Measurements from ENCODE around the gene RBPJ.
A peak's percentile ranks its signal among the peaks of the same experiment; 100 is the strongest.

The RBPJ gene

GRCh38 chr4:26402458-26402857, 81.6 kb downstream of the RBPJ start:
- TF ChIP-seq CTCF (conservative IDR thresholded peaks at IDR 0.05; ENCODE audit: low read depth, low read length), result no peak
- H3K4me3 ChIP-seq (ENCODE audit: low read depth, low read length), result no peak overlapping the region
- DNase-seq (ENCODE audit: low read depth), result no peak

DNA sequence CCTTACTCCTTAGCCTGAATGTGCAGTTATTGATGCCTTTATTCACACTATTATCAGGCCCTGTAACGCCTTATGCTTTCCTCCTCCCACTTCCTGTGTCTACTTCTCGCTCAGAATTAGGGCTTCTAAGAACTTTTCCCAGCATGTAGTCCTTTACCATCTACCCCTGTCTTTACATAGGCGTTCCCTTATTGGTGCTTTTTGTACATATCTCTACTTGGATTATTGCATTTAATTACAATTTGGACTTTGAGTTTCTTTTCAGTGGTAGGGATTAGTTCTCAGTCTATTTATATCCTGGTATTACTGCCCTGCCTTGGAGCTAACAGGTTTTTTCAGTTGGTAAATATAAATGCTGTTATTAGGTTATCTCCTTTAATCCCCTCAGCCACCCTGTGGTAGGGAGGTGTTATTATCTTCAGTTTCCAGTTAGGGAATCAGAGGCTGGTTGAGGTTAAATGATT, 84.0 kb downstream of the RBPJ start:
- H3K4me3 ChIP-seq (ENCODE audit: low read depth, low read length), result no peak overlapping the region
- no peak for DNase-seq (ENCODE audit: low read depth)
- no peak for TF ChIP-seq CTCF (conservative IDR thresholded peaks at IDR 0.05; ENCODE audit: low read depth, low read length)

DNA sequence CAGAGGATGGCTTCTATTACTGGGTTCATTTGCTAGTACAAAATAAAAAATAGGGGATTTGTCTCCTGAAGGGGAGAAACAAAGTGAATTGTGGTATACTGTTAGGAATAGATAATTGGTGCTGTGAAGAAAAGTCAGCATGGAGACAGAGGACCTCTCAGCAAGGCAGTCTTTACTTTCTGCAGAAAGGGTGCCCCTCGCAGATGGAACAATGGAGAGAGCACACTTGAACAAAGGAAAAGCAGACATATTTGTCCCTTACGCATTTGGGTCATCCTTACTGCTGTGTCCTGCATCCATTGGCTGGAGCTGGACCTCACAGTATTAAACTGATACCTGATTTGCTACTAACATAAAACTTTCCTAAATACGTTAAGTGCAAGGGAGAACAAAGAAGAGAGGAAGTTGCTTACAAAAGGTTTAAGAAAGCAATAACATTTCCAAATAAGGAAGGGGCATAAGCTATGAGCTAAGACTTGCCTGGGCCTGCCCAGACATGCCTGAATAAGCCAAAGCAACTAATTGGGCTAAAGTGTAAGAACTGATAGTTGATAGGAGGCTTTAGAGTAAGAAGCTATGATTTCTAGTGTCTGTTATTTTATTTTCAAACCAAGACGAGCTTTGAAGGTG, 85.6 kb downstream of the RBPJ start:
- no peak for DNase-seq (ENCODE audit: low read depth)
- no peak for TF ChIP-seq CTCF (conservative IDR thresholded peaks at IDR 0.05; ENCODE audit: low read depth, low read length)
- no peak overlapping the region for H3K4me3 ChIP-seq (ENCODE audit: low read depth, low read length)

DNA sequence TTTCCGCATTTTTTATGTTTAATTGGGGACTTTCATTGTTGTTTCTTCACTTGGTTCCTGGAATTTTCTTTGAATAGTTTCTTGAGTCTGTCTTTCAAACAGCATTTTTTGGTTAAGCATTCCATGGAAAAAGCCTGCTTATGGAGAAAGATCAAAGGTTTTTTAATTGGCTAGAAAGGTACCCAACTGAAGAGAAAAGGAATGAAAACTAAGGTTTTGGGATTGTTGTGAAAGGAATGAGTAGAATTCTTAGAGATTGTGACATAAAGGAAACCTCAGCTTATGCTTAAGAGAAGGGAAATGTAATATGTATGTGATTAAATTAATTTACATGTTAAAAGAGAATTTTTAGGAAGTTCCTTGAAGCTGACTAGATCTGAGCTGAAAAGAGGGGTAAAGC, 86.7 kb downstream of the RBPJ start:
- H3K4me3 ChIP-seq (ENCODE audit: low read depth, low read length), result no peak overlapping the region
- no peak for DNase-seq (ENCODE audit: low read depth)
- TF ChIP-seq CTCF (conservative IDR thresholded peaks at IDR 0.05; ENCODE audit: low read depth, low read length), result no peak

- no peak overlapping the region for H3K4me3 ChIP-seq (ENCODE audit: low read depth, low read length)
- peak; percentile 52 for TF ChIP-seq CTCF (conservative IDR thresholded peaks at IDR 0.05; ENCODE audit: low read depth, low read length)
- peak; percentile 80 for DNase-seq (ENCODE audit: low read depth)
These were observed 89.8 kb downstream of the RBPJ start for GRCh38 chr4:26410385-26411293.

DNA sequence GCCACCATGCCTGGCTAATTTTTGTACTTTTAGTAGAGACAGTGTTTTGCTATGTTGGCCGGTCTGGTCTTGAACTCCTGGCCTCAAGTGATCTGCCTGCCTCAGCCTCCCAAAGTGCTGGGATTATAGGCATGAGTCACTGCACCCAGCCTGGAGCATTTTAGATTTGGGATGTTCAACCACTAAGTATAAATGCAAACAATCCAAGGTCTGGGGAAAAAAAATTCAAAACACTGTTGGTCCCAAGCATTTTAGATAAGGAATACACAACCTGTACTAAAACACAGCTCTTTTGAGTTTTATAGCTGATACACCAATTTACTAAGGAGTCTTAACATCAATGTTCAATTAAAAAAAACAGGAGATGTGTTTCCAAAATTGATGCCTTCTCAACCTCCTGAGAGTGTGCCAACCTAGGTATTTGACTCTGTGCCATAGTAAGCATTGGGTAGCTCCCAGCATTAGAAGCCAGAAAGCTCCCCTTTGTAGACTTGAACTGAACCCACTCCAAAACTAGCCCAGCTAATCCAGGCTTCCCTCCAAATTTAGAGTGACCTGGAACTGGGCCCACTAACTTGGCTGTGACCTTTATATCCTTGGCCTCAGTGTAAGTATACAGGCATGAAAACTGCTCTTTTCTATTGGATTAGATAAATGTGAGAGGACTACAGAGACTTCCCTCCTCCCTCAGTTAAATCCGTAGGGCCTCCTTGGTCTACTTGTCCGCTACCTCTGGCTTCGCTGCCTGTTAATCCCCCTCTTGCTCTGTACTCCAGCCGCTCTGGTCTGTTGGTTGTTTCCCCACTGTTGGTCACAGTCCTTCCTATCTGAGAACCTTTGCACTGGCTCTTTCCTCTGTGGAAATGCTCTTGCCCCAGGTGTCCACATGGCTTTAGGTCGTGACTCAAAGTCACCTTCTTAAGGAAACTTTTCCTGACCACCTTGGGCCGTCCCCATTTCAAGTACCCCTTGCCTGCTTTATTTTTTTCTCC, 91.9 kb downstream of the RBPJ start:
- no peak overlapping the region for H3K4me3 ChIP-seq (ENCODE audit: low read depth, low read length)
- no peak for DNase-seq (ENCODE audit: low read depth)
- no peak for TF ChIP-seq CTCF (conservative IDR thresholded peaks at IDR 0.05; ENCODE audit: low read depth, low read length)
